ENCODE measurements around the gene MLIP.
"Not testable (repeated sequence)": the region's sequence is repeated elsewhere in the genome, so short reads cannot be mapped to it uniquely, and the experiment has no call there.

MLIP gene

GRCh38 chr6:54217018-54217417 is 105.8 kb downstream of the MLIP start:
- DNase-seq (ENCODE audit: low read depth): peak; percentile 4

DNA sequence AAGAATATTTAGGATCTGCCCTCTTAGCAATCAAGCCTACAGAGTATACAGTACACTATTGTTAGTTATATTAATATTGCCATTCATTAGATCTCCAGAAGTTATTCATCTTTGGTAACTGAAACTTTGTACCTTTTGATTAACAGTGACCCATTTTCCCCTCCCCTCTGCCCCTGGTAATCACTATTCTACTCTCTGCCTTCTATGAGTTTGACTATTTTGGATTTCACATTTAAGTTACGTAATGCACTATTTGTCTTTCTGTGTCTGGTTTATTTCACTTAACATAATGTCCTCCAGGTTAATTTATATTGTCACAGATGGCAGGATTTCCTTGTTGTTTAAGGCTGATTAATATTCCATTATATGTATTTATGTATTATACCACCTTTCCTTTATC is 111.0 kb downstream of the MLIP start:
- DNase-seq (ENCODE audit: low read depth): no peak

DNA sequence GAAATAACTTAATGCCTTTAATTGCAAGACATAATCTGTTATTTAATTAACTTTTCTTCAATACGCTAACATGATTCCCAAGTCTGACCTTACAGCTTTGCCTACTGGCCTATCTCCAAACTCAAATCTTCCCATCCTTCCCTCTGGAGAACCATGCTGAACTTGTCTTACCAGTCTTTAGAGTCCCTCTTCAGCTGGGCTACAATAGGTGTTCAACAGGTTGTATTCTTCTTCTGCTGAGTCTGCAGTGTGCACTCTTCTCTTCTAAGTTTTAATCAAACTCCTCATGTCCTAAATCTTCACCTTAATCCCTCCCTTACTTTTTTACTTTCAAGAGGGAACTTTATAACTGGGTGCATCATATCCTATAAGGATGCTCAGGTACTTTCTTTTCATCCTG is 121.5 kb downstream of the MLIP start:
- no peak for DNase-seq (ENCODE audit: low read depth)

- no peak for DNase-seq (ENCODE audit: low read depth)
These were observed 123.3 kb downstream of the MLIP start for GRCh38 chr6:54234539-54234938.

DNA sequence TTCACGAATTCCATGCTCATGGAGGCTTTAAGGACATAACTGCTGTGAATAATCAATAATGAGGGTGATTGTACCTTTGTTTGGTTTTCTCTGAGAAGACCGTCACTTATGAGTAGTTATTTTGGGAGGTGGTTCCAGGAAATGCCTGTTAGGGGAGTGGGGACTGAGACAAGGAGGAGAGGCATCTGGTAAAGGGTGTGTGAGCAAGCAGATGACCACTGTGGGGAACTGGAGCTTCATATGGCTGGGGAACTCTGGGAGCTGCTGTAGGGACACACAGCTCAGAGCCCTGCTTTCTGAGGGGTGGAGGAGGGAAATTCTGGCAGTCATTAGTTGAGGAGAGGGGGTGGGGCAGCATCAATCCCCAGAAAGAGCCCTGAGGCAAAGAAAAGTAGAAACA is 125.7 kb downstream of the MLIP start:
- DNase-seq (ENCODE audit: low read depth): no peak

- no peak for DNase-seq (ENCODE audit: low read depth)
These were observed 127.2 kb downstream of the MLIP start for GRCh38 chr6:54238396-54238795.

- DNase-seq (ENCODE audit: low read depth): no peak
These were observed 132.5 kb downstream of the MLIP start for GRCh38 chr6:54243699-54244098.

GRCh38 chr6:54244430-54244829 is 133.2 kb downstream of the MLIP start:
- peak; percentile 58 for DNase-seq (ENCODE audit: low read depth)

DNA sequence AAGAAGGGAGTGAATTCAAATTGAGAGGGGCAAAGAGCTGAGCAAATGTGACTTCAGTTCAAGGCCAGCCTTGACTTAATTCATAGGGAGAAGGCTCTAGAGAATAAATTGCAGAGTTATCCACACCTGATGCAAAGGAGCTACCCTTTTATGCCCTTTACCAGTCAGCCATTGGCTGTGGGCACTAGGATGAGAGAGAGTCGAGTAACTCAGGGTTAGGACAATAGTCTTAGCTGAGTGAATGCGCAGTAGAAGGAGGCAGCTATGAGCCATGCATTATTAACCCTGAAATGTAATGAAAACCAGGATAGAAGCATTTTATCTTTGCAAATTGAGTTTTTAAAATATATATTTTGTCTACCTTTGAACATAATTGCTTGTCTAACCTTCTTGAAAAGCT is 134.0 kb downstream of the MLIP start:
- no peak for DNase-seq (ENCODE audit: low read depth)

- no peak for DNase-seq (ENCODE audit: low read depth)
These were observed 137.1 kb downstream of the MLIP start for GRCh38 chr6:54248319-54248718.

DNA sequence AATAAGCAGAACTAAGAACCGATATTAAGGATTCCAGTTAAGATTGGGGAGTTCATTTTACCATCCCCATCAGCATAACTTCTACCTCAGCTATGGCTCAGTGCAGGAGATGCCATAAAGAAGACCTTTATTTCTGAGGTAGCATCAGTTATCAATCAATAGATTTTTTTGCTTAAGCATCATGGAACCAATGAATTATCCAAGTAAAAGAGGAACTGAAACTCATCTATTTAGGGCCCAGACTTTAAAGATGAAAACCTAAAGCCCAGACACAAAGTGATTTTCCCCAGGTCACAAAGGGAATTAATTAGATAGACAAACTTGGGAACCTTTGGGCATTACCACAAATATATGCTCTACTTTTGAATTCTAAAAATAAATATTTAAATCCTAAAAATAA is 137.8 kb downstream of the MLIP start:
- DNase-seq (ENCODE audit: low read depth): no peak

- DNase-seq (ENCODE audit: low read depth): not testable (repeated sequence)
These were observed 138.6 kb downstream of the MLIP start for GRCh38 chr6:54249812-54250211.

DNA sequence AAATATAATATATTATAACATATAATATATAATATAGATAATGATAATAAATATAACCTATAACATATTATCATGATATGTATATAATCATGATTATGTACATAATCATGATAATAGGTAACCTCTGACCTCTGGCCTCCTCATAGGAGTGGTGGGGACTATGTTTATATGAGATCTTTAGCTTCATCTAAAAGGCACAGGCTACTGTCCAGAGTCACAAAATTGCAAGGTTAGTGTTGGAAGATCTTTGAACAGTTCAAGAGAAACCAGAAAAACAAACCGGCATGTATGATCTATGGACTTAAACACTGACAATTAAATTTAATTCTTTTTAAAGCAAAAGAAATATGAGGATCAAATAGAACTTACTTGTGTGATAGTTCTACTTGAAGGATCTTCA is 141.3 kb downstream of the MLIP start:
- no peak for DNase-seq (ENCODE audit: low read depth)

DNA sequence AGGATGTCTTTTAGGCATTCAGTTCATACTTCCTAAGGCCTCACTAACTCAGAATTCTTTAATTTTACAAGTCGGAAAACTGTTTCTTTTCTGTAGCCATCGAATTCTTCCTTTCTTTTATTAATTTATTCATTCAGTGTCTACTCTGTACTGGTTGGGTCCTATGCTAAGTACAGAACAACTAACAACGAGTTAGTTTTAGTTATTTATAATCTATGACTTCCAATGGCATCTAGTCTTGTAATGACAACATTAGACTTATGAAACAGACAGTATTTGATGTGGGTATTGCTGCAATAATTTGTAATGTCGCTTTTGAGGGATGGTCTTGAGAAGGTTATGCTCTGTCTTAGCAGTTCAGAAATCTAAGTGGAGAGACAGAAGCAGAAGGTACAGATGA is 141.7 kb downstream of the MLIP start:
- no peak for DNase-seq (ENCODE audit: low read depth)

DNA sequence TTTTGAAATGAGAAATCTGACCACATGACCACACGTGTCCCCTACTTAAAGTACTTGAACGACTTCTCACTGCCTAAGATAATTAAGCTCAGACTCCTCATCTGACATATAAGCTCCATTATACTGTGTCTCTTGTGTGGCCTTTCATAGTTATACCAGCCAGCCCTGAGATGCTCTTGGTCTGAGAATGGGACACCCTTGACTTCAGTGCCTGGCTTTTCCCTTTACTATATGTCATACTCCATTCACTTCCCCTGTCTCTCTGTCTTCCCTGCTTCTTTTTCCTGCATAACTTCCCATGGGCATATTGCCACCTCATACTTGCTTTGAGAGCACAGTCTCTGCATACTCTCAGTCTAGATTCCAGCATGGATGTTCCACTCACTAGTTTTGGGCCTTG is 143.6 kb downstream of the MLIP start:
- no peak for DNase-seq (ENCODE audit: low read depth)

DNA sequence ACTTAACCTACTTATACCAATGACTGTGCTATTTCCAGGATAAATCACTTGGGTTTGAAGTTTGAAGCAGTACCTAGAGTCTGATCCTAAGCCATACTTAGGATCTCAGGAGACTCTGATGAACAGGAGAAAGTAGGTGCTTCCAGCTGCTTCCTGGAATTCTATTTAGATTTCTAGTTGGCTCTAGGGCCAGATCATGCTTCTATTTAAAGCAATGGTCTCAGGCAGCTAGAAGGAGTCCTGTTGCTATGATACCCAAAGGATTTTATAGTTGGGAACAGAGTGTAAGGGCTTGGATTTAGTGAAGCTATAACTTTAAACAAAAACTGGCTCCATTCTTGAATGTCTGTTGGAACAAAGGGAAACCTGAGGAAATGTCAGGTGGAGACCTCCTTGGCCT is 144.6 kb downstream of the MLIP start:
- DNase-seq (ENCODE audit: low read depth): no peak

- DNase-seq (ENCODE audit: low read depth): no peak
These were observed 148.8 kb downstream of the MLIP start for GRCh38 chr6:54260025-54260424.

DNA sequence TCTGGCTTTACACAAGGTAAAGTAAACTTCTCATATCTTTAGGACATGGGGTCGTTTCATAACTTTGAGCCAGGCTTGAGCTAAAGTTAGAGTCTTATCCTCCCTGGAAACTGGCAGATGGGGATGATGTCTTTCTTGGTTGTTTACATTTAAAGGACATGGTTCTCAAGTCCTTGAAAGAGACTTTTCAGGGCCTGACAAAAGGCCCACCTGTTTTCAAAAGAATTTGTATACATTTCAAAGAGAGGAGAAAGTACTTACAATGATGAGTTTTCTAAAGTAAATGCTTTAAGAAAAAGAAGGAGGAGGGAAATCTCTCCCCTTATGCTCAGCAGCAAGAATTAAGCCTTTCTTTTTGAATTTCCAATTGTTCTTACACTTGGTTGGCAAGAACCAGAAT is 151.3 kb downstream of the MLIP start:
- no peak for DNase-seq (ENCODE audit: low read depth)

DNA sequence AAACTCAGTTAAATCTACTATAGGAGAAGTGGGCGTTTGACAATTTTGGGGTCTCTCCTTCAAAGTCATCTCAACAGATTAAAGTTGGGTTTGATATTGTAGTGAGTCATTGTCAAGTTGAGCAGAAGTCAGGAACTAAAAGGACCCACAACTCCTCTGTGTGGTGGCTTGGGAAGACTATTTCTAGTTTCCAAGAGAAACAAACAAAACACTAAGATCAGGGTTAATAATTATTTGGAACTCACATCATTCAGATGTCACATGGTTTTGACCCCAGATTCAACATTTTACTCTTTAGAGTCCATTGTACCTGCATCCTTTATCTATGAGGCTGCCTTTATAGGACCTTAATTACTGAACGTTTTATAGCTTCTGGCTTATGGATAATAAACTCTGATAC is 151.7 kb downstream of the MLIP start:
- DNase-seq (ENCODE audit: low read depth): no peak

DNA sequence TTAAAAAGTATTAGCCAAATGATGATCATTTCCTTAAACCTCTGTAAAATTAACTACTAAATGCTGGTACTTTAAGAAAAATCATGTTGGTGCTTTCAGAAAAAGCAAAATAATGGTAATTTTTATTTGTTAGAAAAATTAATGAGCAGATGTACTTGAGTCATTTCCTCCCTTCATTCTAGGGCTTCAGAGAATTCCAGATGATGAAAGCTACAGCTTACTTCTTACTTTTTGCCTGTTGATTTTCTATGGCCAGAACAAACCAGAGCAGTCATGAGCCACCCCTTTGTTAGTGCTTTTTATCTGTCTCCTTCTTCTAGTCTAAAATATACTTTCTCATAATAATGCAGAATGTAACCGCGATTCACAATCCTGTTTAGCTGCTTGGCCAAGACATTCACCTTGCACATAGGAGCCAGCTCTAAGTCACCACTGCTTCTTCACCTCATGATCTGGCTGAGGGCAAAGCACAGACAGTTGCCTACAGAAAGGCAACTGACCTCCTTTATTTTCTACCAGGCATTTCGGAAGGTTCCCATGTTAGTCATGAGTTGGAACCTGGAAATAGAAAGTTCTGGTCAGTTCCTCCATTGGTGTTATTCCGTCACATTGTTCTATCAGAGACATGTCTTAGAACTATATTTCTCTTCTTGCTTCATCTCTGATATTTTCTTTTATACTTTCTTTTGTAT is 153.5 kb downstream of the MLIP start:
- no peak for DNase-seq (ENCODE audit: low read depth)

DNA sequence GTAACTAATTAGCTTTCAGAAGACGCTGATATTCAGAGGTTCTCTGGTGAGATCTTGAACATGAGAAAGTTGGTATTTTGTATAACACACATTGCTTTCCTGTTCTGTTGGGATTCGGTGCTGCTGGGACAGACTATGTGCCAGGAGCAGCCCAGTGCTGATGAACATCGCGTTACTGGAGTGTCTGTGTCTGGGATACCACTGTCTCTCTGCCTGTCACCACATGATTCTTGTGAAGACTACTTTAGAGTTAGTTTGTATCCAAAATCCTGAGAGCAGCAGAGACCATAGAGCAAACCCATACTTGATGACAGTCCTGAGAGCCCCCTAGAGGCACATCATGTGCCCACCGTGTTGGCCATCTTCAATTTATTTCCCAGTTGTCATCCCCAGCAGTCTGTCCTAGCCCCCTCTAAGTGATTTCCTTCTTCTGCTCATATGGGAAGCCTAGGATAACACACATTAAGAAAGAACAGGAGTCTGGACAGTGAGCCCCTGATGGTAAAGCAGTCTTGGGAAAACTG is 155.2 kb downstream of the MLIP start:
- DNase-seq (ENCODE audit: low read depth): no peak

DNA sequence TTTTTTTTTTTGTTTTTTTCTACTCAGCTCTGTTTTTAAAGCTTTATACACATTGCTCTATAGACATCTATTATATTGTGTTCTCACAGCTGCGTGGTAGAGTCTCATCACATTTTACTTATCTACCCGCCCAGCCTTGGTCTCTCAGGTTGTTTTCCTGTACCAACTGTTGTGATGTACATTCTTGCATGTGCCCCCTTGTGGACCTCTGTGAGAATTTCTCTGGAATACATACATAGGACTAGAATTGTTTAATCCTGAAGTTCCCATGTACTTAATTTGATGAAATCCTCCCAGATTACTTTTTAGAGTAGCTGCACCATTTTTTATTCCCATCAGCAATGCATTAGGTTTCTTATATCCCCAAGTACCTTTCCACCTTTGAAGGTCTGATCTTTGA is 156.6 kb downstream of the MLIP start:
- DNase-seq (ENCODE audit: low read depth): peak; percentile 78

- no peak for DNase-seq (ENCODE audit: low read depth)
These were observed 162.1 kb downstream of the MLIP start for GRCh38 chr6:54273214-54273820.

DNA sequence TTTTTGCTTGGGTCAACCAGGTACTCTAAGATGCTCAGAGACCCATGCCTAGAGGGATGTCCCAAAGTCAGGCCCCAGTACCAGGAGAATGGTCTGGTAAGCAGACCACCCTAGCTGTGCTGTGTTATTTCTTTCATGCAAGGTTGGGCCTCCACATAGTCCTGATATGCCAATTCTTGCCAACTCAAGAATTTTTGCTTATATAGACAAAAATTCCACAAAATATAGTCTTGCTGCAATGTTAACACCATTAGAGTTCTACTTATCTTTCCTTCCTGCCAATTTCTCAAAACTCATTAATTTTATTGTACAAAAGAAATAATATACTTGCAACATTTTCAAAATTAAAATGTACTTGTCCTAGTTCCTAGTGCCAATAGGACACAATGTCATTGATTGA is 163.1 kb downstream of the MLIP start:
- no peak for DNase-seq (ENCODE audit: low read depth)
